HEK293T (cell line): Measurements from ENCODE around the gene RCN2.

Source experiments
- FOXM1 ChIP-seq: fragments of 450-650 bp; IDR thresholded peaks from 2 replicates; pipeline ENCODE4 v1.6.1; 2017; ENCODE audit warnings: mild to moderate bottlenecking, borderline replicate concordance
- HDGF ChIP-seq: fragments of 450-650 bp; IDR thresholded peaks from 2 replicates; pipeline ENCODE4 v1.6.1; 2017; ENCODE audit warnings: antibody characterized with exemption, borderline replicate concordance
- LEF1 ChIP-seq: fragments of 450-650 bp; IDR thresholded peaks from 2 replicates; pipeline ENCODE4 v1.6.1; 2017; ENCODE audit warnings: mild to moderate bottlenecking, borderline replicate concordance
- NFRKB ChIP-seq: fragments of 450-650 bp; IDR thresholded peaks from 2 replicates; pipeline ENCODE4 v1.6.1; 2016; ENCODE audit warnings: mild to moderate bottlenecking, moderate library complexity
- SP1 ChIP-seq: fragments of 450-650 bp; IDR thresholded peaks from 2 replicates; pipeline ENCODE4 v1.6.1; 2017
- SUZ12 ChIP-seq: fragments of 450-650 bp; IDR thresholded peaks from 2 replicates; pipeline ENCODE4 v1.6.1; 2016; ENCODE audit warnings: mild to moderate bottlenecking
- TARDBP ChIP-seq: fragments of 450-650 bp; IDR thresholded peaks from 2 replicates; pipeline ENCODE4 v1.6.1; 2016

- TF ChIP-seq NFRKB (no peak), LEF1 (no peak), FOXM1 (no peak), SP1 (no peak), HDGF (no peak), SUZ12 (no peak), TARDBP (no peak)
Observed at GRCh38 chr15:77001966-77002365, 70.4 kb downstream of the RCN2 start.
